Measurements from ENCODE around the gene TGM2. TPM values are rescaled to one million over a fixed set of nuclear protein-coding genes. Genes with fewer than 3 reads are reported as not detected.

TGM2 gene
- total and polyA plus RNA-seq, 9 of the 15 experiments (the other 6 are each of a cell fraction or from before 2014, with no cell fraction given): 5.5 to 78.5 (median 37.6) TPM

DNA sequence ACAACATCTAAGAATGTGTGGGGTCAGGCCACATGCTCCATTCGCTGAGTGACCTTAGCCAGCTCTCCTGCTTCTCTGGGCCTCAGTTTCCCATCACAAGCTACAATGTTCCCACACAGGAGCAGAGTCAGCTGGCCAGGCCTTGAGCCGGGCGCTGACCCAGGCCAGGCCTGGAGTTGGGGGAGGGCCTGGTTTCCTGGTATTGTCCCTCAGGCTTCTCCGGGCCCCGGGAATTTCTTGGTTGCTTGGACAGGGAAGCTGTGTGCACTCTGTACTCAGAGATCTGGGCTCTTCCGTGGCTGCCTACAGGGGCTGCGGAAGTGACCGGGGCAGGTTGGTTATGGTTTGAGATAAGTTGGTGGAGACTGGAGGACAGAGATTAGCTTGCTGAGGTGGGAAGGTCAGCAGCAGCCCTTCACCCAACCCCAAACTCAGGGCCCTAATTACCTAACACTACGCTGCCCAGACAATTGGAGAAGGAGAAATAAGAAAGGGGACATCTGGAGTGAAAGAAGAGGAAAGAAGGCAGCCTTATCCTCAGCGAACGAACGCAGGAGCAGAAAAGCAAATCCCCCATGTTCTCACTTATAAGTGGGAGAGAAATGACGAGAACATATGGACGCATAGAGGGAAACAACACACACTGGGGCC, 6.2 kb downstream of the TGM2 start (continued):
- TF ChIP-seq ZNF133 (CRISPR knock-in tag; IDR thresholded peaks at IDR 0.05): no peak
- TF ChIP-seq, protein P1, sequence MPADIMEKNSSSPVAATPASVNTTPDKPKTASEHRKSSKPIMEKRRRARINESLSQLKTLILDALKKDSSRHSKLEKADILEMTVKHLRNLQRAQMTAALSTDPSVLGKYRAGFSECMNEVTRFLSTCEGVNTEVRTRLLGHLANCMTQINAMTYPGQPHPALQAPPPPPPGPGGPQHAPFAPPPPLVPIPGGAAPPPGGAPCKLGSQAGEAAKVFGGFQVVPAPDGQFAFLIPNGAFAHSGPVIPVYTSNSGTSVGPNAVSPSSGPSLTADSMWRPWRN (IDR thresholded peaks at IDR 0.05; ENCODE audit: low read depth): peak; percentile 45; the same call in 1 of the 2 replicates
- peak; percentile 79; the same call in 1 of the 2 replicates for TF ChIP-seq CC2D1A (IDR thresholded peaks at IDR 0.05)
- no peak for TF ChIP-seq TCFL5 (CRISPR knock-in tag; conservative IDR thresholded peaks at IDR 0.05)
- TF ChIP-seq ZNF79 (CRISPR knock-in tag; IDR thresholded peaks at IDR 0.05; ENCODE audit: low read depth): no peak
- TF ChIP-seq ZNF740 (CRISPR knock-in tag; IDR thresholded peaks at IDR 0.05): no peak
- TF ChIP-seq ZNF740 (tag; IDR thresholded peaks at IDR 0.05): peak in 1 of 2 experiments; percentile 40; a peak in 1 of 4 replicates
- TF ChIP-seq, protein P2, sequence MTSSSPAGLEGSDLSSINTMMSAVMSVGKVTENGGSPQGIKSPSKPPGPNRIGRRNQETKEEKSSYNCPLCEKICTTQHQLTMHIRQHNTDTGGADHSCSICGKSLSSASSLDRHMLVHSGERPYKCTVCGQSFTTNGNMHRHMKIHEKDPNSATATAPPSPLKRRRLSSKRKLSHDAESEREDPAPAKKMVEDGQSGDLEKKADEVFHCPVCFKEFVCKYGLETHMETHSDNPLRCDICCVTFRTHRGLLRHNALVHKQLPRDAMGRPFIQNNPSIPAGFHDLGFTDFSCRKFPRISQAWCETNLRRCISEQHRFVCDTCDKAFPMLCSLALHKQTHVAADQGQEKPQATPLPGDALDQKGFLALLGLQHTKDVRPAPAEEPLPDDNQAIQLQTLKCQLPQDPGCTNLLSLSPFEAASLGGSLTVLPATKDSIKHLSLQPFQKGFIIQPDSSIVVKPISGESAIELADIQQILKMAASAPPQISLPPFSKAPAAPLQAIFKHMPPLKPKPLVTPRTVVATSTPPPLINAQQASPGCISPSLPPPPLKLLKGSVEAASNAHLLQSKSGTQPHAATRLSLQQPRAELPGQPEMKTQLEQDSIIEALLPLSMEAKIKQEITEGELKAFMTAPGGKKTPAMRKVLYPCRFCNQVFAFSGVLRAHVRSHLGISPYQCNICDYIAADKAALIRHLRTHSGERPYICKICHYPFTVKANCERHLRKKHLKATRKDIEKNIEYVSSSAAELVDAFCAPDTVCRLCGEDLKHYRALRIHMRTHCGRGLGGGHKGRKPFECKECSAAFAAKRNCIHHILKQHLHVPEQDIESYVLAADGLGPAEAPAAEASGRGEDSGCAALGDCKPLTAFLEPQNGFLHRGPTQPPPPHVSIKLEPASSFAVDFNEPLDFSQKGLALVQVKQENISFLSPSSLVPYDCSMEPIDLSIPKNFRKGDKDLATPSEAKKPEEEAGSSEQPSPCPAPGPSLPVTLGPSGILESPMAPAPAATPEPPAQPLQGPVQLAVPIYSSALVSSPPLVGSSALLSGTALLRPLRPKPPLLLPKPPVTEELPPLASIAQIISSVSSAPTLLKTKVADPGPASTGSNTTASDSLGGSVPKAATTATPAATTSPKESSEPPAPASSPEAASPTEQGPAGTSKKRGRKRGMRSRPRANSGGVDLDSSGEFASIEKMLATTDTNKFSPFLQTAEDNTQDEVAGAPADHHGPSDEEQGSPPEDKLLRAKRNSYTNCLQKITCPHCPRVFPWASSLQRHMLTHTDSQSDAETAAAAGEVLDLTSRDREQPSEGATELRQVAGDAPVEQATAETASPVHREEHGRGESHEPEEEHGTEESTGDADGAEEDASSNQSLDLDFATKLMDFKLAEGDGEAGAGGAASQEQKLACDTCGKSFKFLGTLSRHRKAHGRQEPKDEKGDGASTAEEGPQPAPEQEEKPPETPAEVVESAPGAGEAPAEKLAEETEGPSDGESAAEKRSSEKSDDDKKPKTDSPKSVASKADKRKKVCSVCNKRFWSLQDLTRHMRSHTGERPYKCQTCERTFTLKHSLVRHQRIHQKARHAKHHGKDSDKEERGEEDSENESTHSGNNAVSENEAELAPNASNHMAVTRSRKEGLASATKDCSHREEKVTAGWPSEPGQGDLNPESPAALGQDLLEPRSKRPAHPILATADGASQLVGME (CRISPR knock-in tag; IDR thresholded peaks at IDR 0.05): no peak
- peak; percentile 55 for TF ChIP-seq ELF1 (tag; IDR thresholded peaks at IDR 0.05)
- TF ChIP-seq CAMTA2 (CRISPR knock-in tag; conservative IDR thresholded peaks at IDR 0.05): no peak
- TF ChIP-seq GABPA (tag; conservative IDR thresholded peaks at IDR 0.05; ENCODE audit: low read depth): 0 out of 2 replicates have a peak, but pooled peaks have one; percentile 54
- TF ChIP-seq EP300 (IDR thresholded peaks at IDR 0.05; ENCODE audit: low read length): peak; percentile 94
- peak; percentile 69; the same call in 1 of the 2 replicates for TF ChIP-seq EHMT2 (IDR thresholded peaks at IDR 0.05)
- 0 out of 2 replicates have a peak, but pooled peaks have one; percentile 43 for TF ChIP-seq ZNF324 (CRISPR knock-in tag; IDR thresholded peaks at IDR 0.05)
- peak; percentile 88 to 89 for TF ChIP-seq TRIM24 (IDR thresholded peaks at IDR 0.05)
- TF ChIP-seq ZNF175 (CRISPR knock-in tag; IDR thresholded peaks at IDR 0.05; ENCODE audit: low read depth): peak; percentile 75; the same call in 1 of the 2 replicates
- peak; percentile 76 for TF ChIP-seq BCOR (IDR thresholded peaks at IDR 0.05)
- TF ChIP-seq COPS2 (conservative IDR thresholded peaks at IDR 0.05): no peak
- TF ChIP-seq ETV6 (IDR thresholded peaks at IDR 0.05; ENCODE audit: borderline replicate concordance in 1 of 2, low read depth in 2 of 2, low read length in 1 of 2): peak in 1 of 2 experiments; percentile 63; a peak in 1 of 4 replicates
- no peak for TF ChIP-seq ETV6 (CRISPR knock-in tag; IDR thresholded peaks at IDR 0.05; ENCODE audit: borderline replicate concordance)
- peak; percentile 73 for TF ChIP-seq CREM (IDR thresholded peaks at IDR 0.05; ENCODE audit: low read depth)
- TF ChIP-seq EWSR1 (IDR thresholded peaks at IDR 0.05; ENCODE audit: borderline replicate concordance, low read depth, partially characterized antibody): no peak
